LNCaP clone FGC (cell line): Measurements from ENCODE around the gene SPSB1.

Experiments
- DNase-seq: peaks from one replicate; pipeline ENCODE4 v3.0.0-alpha.2; 2011; ENCODE audit warnings: low read depth
- H3K4me3 ChIP-seq: 2 replicates; pipeline ENCODE4 v1.5.1; 2011; ENCODE audit warnings: mild to moderate bottlenecking, low read depth, low read length, control low read depth
- CTCF ChIP-seq: IDR thresholded peaks from 2 replicates; pipeline ENCODE4 v1.5.1; 2012; ENCODE audit warnings: mild to moderate bottlenecking; ENCODE audit not compliant: control insufficient read depth, insufficient read depth; ENCODE audit errors: extremely low read depth

Gene SPSB1

GRCh38 chr1:9319208-9319788 is 26.6 kb downstream of the SPSB1 start:
- H3K4me3 ChIP-seq = no peak overlapping the region
- DNase-seq = no peak
- TF ChIP-seq CTCF = no peak

GRCh38 chr1:9319789-9320519 is 27.3 kb downstream of the SPSB1 start:
- TF ChIP-seq CTCF = no peak
- H3K4me3 ChIP-seq = no peak overlapping the region
- no peak for DNase-seq

- H3K4me3 ChIP-seq = no peak overlapping the region
- no peak for TF ChIP-seq CTCF
- DNase-seq = no peak
Measured at GRCh38 chr1:9320520-9321479, 28.1 kb downstream of the SPSB1 start.

GRCh38 chr1:9321480-9321849 is 28.8 kb downstream of the SPSB1 start:
- no peak for TF ChIP-seq CTCF
- no peak overlapping the region for H3K4me3 ChIP-seq
- DNase-seq = no peak

- no peak for DNase-seq
- H3K4me3 ChIP-seq = no peak overlapping the region
- no peak for TF ChIP-seq CTCF
Measured at GRCh38 chr1:9321986-9322660, 29.4 kb downstream of the SPSB1 start.

GRCh38 chr1:9322661-9323244 is 30.1 kb downstream of the SPSB1 start:
- TF ChIP-seq CTCF = no peak
- H3K4me3 ChIP-seq = no peak overlapping the region
- no peak for DNase-seq
